GM19372 (cell line): ENCODE results near the gene ACOT4.
A peak's percentile ranks its signal among the peaks of the same experiment; 100 is the strongest.
"Not testable (repeated sequence)": the region's sequence is repeated elsewhere in the genome, so short reads cannot be mapped to it uniquely, and the experiment has no call there.

ENCODE experiments used
- ATAC-seq: cut with Tn5 transposase; IDR thresholded peaks from one replicate; pipeline ENCODE4 v1.9.1; 2021; ENCODE audit warnings: mild to moderate bottlenecking, low read depth, moderate library complexity; ENCODE audit not compliant: unreplicated experiment

Gene ACOT4

GRCh38 chr14:73574251-73574650, 17.4 kb upstream of the ACOT4 start:
- not testable (repeated sequence) for ATAC-seq

GRCh38 chr14:73576391-73576790, 15.3 kb upstream of the ACOT4 start:
- no peak for ATAC-seq

- not testable (repeated sequence) for ATAC-seq
Measured at GRCh38 chr14:73577214-73577613, 14.5 kb upstream of the ACOT4 start.

GRCh38 chr14:73582102-73582979, 9.3 kb upstream of the ACOT4 start:
- ATAC-seq, result not testable (repeated sequence)

- ATAC-seq, result no peak
Measured at GRCh38 chr14:73588695-73589094, 3.0 kb upstream of the ACOT4 start.

GRCh38 chr14:73589116-73589515, 2.6 kb upstream of the ACOT4 start:
- ATAC-seq, result no peak

GRCh38 chr14:73590673-73591004, 1.0 kb upstream of the ACOT4 start:
- ATAC-seq, result not testable (repeated sequence)

GRCh38 chr14:73594491-73594890, 2.8 kb downstream of the ACOT4 start:
- no peak for ATAC-seq

- ATAC-seq, result no peak
Measured at GRCh38 chr14:73599499-73599898, 7.8 kb downstream of the ACOT4 start.

- ATAC-seq, result no peak
Measured at GRCh38 chr14:73602994-73603393, 11.3 kb downstream of the ACOT4 start.

GRCh38 chr14:73606271-73606670, 14.6 kb downstream of the ACOT4 start:
- ATAC-seq, result no peak

GRCh38 chr14:73607241-73607640, 15.6 kb downstream of the ACOT4 start:
- no peak for ATAC-seq

- ATAC-seq, result no peak
Measured at GRCh38 chr14:73610687-73611086, 19.0 kb downstream of the ACOT4 start.

- ATAC-seq, result peak; percentile 79
Measured at GRCh38 chr14:73612339-73613045, 20.8 kb downstream of the ACOT4 start, which contains the start of gene ACOT6. TSS of gene ACOT6 (plus strand) at chr14:73612517. CDS start at chr14:73612572, 55 bp downstream.

- ATAC-seq, result no peak
Measured at GRCh38 chr14:73613046-73613383, 21.3 kb downstream of the ACOT4 start.

GRCh38 chr14:73613419-73613963, 21.8 kb downstream of the ACOT4 start:
- no peak for ATAC-seq

- no peak for ATAC-seq
Measured at GRCh38 chr14:73616831-73617230, 25.2 kb downstream of the ACOT4 start.

- no peak for ATAC-seq
Measured at GRCh38 chr14:73619524-73619923, 27.9 kb downstream of the ACOT4 start.

GRCh38 chr14:73620268-73620667, 28.6 kb downstream of the ACOT4 start:
- no peak for ATAC-seq

- no peak for ATAC-seq
Measured at GRCh38 chr14:73623504-73624054, 31.9 kb downstream of the ACOT4 start.

- ATAC-seq, result no peak
Measured at GRCh38 chr14:73625706-73626105, 34.0 kb downstream of the ACOT4 start.
